GM12874 (cell line): Measurements from ENCODE around the gene PAX1.

ENCODE experiments used
- CTCF ChIP-seq: IDR thresholded peaks from 2 replicates; pipeline ENCODE4 v1.5.1; 2011; ENCODE audit warnings: low read depth, mild to moderate bottlenecking, control low read depth, low read length, moderate library complexity; ENCODE audit not compliant: insufficient read depth

PAX1 gene

GRCh38 chr20:21704408-21705385 is 767 bp upstream of the PAX1 start:
- TF ChIP-seq CTCF, result no peak

- no peak for TF ChIP-seq CTCF
These were observed 1.1 kb downstream of the PAX1 start for GRCh38 chr20:21706261-21707195.

GRCh38 chr20:21707267-21707666 is 1.8 kb downstream of the PAX1 start:
- TF ChIP-seq CTCF, result no peak

GRCh38 chr20:21707999-21708737 is 2.7 kb downstream of the PAX1 start:
- TF ChIP-seq CTCF, result no peak

- no peak for TF ChIP-seq CTCF
These were observed 3.5 kb downstream of the PAX1 start for GRCh38 chr20:21708738-21709534.

GRCh38 chr20:21709535-21709904 is 4.1 kb downstream of the PAX1 start:
- TF ChIP-seq CTCF, result no peak
